Measurements from ENCODE around the gene OXSR1.

DNA sequence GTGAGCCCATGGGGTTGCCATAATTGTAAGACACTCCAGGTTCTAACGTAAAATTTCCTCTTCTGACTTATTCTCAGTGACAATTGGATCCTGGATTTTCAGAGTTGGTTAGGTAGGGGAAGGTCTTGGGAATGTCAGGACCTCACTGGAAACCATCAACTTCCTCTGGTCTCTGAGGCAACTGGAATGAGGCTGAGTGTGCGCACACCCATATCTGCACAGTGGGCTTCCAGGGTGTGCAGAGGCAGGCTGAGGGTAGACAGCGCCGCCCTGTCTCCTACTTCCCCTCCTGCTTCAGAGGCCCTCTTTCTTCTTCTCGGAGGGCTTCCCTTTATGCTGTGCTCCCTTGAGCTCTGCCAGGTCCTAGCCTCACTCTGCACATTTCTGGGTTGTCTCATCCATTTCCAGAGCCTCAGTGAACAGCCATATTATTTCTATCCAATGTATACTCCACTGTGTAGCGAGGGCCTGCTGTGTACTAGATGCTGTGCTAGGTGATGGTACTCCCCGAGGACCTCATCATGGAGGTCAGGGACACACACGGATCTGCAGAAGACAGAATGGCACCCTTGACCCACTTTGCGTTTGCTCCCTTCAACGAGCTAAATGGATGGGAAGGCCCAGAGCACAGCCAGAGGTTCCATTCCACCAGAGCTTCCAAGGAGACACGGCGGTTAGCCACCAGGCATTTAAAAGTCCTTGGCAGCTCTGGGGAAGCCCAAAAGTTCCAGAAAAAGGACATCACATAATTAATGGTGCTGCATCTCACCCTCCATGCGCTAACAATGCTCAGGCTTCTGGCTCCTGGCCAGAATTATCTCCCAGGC lies 46.7 kb upstream of the OXSR1 start:
- TF ChIP-seq, protein P1, sequence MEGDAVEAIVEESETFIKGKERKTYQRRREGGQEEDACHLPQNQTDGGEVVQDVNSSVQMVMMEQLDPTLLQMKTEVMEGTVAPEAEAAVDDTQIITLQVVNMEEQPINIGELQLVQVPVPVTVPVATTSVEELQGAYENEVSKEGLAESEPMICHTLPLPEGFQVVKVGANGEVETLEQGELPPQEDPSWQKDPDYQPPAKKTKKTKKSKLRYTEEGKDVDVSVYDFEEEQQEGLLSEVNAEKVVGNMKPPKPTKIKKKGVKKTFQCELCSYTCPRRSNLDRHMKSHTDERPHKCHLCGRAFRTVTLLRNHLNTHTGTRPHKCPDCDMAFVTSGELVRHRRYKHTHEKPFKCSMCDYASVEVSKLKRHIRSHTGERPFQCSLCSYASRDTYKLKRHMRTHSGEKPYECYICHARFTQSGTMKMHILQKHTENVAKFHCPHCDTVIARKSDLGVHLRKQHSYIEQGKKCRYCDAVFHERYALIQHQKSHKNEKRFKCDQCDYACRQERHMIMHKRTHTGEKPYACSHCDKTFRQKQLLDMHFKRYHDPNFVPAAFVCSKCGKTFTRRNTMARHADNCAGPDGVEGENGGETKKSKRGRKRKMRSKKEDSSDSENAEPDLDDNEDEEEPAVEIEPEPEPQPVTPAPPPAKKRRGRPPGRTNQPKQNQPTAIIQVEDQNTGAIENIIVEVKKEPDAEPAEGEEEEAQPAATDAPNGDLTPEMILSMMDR (IDR thresholded peaks at IDR 0.05) = no peak
- TF ChIP-seq POLR2A (IDR thresholded peaks at IDR 0.05) = no peak
